Measurements from ENCODE around the gene PDZD2.

GRCh38 chr5:31976169-31976568 is 337.2 kb downstream of the PDZD2 start:
- TF ChIP-seq POLR2AphosphoS5 (IDR thresholded peaks at IDR 0.05) (no peak), CTCF (IDR thresholded peaks at IDR 0.05) (no peak), POLR2A (IDR thresholded peaks at IDR 0.05) (no peak), EP300 (IDR thresholded peaks at IDR 0.05) (no peak)

Data from sigmoid colon (tissue), 4 donors.